Measurements from ENCODE around the gene ADRA2A.

Gene ADRA2A

DNA sequence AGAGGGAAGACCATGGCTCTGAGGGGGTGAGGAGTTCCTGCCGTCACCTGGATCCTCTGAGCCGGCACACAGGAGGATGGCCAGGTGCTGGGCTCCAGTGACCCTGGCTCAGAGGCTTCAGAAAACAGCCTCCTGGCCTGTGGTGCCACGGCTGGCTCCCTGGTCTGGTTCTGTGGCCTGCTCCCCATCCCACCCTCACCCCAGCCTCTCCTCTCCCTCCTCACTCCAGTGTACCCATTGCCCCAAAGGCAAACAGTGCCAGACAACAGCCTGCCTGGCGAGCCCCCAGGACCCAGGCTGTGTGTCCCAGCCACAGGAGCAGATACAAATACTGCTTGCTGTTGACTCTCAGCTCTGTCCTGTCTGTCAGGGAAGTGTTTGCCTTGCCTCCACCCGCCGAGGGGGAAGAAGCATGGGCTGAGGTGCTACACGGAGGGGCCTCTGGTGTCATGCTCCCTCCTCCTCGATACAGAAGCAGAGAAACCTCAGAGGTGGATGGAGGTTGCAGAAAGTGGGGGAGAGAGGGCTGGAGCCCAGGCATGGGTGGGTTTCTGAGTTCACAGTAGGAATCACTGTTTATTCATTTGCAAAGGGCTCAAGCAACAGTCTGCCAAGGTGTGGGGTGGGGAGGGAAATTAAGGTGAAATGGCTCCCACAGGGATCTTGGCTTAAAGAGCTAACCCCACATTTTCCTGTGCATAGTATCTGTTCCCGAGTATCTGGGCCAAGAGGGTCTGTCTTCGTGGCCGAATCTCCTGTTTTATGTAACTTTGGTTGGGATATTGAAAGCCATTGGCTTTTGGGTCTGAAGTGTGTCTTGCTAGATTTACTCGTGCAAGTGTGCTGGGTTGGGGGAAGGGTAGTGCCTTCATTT, 5.5 kb downstream of the ADRA2A start:
- no peak for TF ChIP-seq TAF1 (IDR thresholded peaks at IDR 0.05; ENCODE audit: low read depth, low read length)
- no peak for TF ChIP-seq SPI1 (IDR thresholded peaks at IDR 0.05; ENCODE audit: low read depth, low read length)
- no peak for TF ChIP-seq POLR2AphosphoS5 (IDR thresholded peaks at IDR 0.05; ENCODE audit: low read depth, low read length)
- FAIRE-seq, result no peak

DNA sequence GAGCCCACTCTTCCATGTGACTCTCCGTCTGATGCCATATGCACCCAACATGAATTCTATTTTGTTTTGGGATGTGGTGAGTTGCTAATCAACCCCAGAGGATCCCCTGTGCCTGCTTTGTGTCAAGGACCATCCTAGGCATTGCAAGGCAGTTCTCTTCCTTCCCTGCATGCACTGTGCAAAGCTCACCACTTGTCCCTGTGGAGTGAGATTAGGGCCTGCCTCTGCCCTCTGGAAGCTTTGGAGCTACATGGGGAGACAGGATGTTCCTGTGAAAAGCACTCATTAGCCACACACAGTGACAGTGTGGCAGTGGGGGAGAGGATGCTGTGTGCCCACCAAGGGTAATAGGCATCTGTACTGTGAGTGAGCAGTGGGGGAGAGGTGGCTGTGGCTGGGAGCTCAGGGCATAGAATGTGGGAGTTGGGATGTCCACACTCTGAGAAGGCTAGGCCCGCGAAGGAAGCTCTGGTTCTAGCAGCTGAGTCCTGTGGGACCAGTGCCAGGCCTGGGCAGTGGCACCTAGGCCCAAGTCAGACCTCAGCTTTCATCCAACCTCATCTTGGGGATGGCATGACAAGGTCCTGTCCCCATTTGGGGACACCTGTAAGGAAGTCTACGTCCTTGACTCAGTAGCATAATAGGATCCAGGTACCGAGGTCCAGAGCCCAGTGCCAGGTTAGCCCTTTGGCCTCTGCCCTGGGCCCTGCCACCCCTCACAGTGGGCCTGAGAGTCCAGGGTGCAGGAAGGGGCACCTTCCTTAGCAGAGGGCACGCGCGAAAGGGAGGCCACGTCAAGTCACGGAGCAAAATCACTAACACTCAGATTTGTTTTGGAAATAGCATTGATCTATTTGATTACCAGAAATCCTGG, 6.6 kb downstream of the ADRA2A start:
- FAIRE-seq (no peak), DNase-seq (ENCODE audit: insufficient read length, low spot score) (no peak)
- TF ChIP-seq POU2F2 (IDR thresholded peaks at IDR 0.05; ENCODE audit: low read depth, low read length) (no peak), POLR2A (IDR thresholded peaks at IDR 0.05; ENCODE audit: low read depth, low read length) (no peak), TAF1 (IDR thresholded peaks at IDR 0.05; ENCODE audit: low read depth, low read length) (no peak), POLR2AphosphoS5 (IDR thresholded peaks at IDR 0.05; ENCODE audit: low read depth, low read length) (no peak), PAX5 (IDR thresholded peaks at IDR 0.05; ENCODE audit: insufficient read depth, low read length, severe bottlenecking) (no peak), SPI1 (IDR thresholded peaks at IDR 0.05; ENCODE audit: low read depth, low read length) (no peak)

More for the DNA sequence above, 5.5 kb downstream of the ADRA2A start:
- no peak for DNase-seq (ENCODE audit: insufficient read length, low spot score)

DNA sequence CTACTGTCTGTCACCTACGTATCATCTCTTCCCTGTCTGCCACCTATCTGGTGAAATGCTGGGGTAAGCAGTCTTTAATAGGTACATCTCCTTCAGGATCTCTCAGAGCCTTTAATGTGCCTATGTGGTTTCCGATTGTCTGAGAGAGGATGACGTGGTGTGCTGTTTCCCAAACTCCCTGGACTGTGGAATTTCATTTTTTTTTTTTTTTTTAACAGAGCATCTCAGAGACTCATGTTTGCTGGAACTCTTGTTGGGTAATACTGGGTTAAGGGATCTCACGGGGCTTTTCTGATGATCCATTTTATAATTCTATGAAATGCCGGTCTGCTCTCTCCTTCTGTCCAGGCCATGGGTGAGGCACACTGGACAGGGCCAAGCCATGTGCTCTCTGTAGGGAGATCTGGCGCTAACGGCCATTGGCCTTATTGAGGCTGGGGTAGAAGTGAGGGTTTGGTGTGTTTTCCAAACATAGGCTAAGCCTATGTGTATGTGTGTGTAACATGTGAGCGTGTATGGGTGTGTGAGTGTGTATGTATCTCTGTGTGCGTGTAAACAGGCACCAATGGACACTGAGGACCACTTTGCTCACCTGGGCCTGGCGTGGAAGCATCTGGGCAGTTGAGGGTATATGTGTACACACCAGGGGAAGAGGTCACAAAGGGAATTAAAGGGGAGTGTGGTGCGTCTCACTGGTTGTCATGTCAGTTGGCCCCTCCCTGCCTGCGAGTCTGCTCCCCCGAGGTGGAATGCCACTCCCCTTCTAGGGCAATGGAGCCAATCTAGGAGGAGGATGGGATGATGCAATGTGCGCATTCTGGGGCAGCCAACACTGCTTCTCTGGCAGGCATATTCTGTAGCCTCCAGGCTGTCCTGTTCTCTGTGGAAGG, 7.8 kb downstream of the ADRA2A start:
- DNase-seq (ENCODE audit: insufficient read length, low spot score), result no peak
- FAIRE-seq, result no peak
- TF ChIP-seq POLR2AphosphoS5 (IDR thresholded peaks at IDR 0.05; ENCODE audit: low read depth, low read length) (no peak), TAF1 (IDR thresholded peaks at IDR 0.05; ENCODE audit: low read depth, low read length) (no peak)

- DNase-seq (ENCODE audit: insufficient read length, low spot score), result no peak
- TF ChIP-seq POLR2AphosphoS5 (IDR thresholded peaks at IDR 0.05; ENCODE audit: low read depth, low read length), result no peak
- no peak for TF ChIP-seq SPI1 (IDR thresholded peaks at IDR 0.05; ENCODE audit: low read depth, low read length)
- TF ChIP-seq PAX5 (IDR thresholded peaks at IDR 0.05; ENCODE audit: insufficient read depth, low read length, severe bottlenecking), result no peak
- TF ChIP-seq POU2F2 (IDR thresholded peaks at IDR 0.05; ENCODE audit: low read depth, low read length), result no peak
- no peak for TF ChIP-seq POLR2A (IDR thresholded peaks at IDR 0.05; ENCODE audit: low read depth, low read length)
- no peak for TF ChIP-seq TAF1 (IDR thresholded peaks at IDR 0.05; ENCODE audit: low read depth, low read length)
- FAIRE-seq, result no peak
Observed at GRCh38 chr10:111085690-111086353, 9.0 kb downstream of the ADRA2A start.

- TF ChIP-seq TAF1 (IDR thresholded peaks at IDR 0.05; ENCODE audit: low read depth, low read length), result no peak
- no peak for TF ChIP-seq POLR2A (IDR thresholded peaks at IDR 0.05; ENCODE audit: low read depth, low read length)
- no peak for TF ChIP-seq PAX5 (IDR thresholded peaks at IDR 0.05; ENCODE audit: insufficient read depth, low read length, severe bottlenecking)
- TF ChIP-seq POU2F2 (IDR thresholded peaks at IDR 0.05; ENCODE audit: low read depth, low read length), result no peak
- no peak for TF ChIP-seq SPI1 (IDR thresholded peaks at IDR 0.05; ENCODE audit: low read depth, low read length)
- no peak for TF ChIP-seq POLR2AphosphoS5 (IDR thresholded peaks at IDR 0.05; ENCODE audit: low read depth, low read length)
- no peak for DNase-seq (ENCODE audit: insufficient read length, low spot score)
- FAIRE-seq, result no peak
Observed at GRCh38 chr10:111086574-111086973, 9.7 kb downstream of the ADRA2A start.

DNA sequence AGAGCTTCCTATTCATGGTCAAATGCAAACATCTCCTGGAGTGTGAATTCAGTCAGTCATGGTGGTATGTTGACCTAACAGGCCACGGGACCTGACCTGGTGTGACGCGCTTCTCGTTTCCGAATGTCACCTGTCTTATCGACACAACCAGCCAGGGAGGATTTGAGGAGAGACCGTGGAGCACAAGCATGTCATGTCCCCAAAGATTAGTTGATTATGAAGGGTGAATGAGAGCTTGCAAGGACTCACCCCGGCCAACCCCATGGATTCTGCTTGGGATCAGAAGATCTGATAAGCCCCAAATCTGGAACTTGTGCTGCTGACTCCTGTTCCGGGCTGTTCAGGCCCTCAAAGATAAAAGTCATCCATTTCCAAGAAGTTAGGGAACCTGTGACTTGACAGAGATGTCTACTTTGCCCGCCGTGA, 10.5 kb downstream of the ADRA2A start:
- TF ChIP-seq POLR2A (IDR thresholded peaks at IDR 0.05; ENCODE audit: low read depth, low read length) (no peak), TAF1 (IDR thresholded peaks at IDR 0.05; ENCODE audit: low read depth, low read length) (no peak), SPI1 (IDR thresholded peaks at IDR 0.05; ENCODE audit: low read depth, low read length) (no peak), POU2F2 (IDR thresholded peaks at IDR 0.05; ENCODE audit: low read depth, low read length) (no peak), POLR2AphosphoS5 (IDR thresholded peaks at IDR 0.05; ENCODE audit: low read depth, low read length) (no peak), PAX5 (IDR thresholded peaks at IDR 0.05; ENCODE audit: insufficient read depth, low read length, severe bottlenecking) (no peak)
- FAIRE-seq (no peak), DNase-seq (ENCODE audit: insufficient read length, low spot score) (no peak)

- DNase-seq (ENCODE audit: insufficient read length, low spot score) (no peak), FAIRE-seq (no peak)
- TF ChIP-seq POLR2AphosphoS5 (IDR thresholded peaks at IDR 0.05; ENCODE audit: low read depth, low read length) (no peak), POU2F2 (IDR thresholded peaks at IDR 0.05; ENCODE audit: low read depth, low read length) (no peak), PAX5 (IDR thresholded peaks at IDR 0.05; ENCODE audit: insufficient read depth, low read length, severe bottlenecking) (no peak), SPI1 (IDR thresholded peaks at IDR 0.05; ENCODE audit: low read depth, low read length) (no peak), TAF1 (IDR thresholded peaks at IDR 0.05; ENCODE audit: low read depth, low read length) (no peak), POLR2A (IDR thresholded peaks at IDR 0.05; ENCODE audit: low read depth, low read length) (no peak)
Observed at GRCh38 chr10:111087968-111088505, 11.2 kb downstream of the ADRA2A start.

DNA sequence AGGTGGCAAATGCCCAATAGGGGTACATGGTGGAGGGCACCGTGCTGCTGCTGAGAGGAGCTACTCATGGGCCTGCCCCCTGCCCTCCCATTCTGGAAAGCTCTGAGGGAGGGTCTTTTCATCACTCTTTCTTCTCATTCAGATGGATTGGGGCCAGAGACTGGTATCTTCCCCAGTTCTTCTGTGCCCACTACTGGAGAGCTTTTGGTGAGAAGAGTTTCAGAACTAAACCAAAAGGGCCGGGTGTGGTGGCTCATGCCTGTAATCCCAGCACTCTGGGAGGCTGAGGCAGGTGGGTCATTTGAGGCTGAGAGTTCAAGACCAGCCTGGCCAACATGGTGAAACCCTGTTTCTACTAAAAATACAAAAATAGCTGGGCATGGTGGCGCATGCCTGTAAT, 12.5 kb downstream of the ADRA2A start:
- TF ChIP-seq POU2F2 (IDR thresholded peaks at IDR 0.05; ENCODE audit: low read depth, low read length), result no peak
- no peak for TF ChIP-seq POLR2A (IDR thresholded peaks at IDR 0.05; ENCODE audit: low read depth, low read length)
- no peak for TF ChIP-seq PAX5 (IDR thresholded peaks at IDR 0.05; ENCODE audit: insufficient read depth, low read length, severe bottlenecking)
- no peak for TF ChIP-seq POLR2AphosphoS5 (IDR thresholded peaks at IDR 0.05; ENCODE audit: low read depth, low read length)
- no peak for TF ChIP-seq TAF1 (IDR thresholded peaks at IDR 0.05; ENCODE audit: low read depth, low read length)
- DNase-seq (ENCODE audit: insufficient read length, low spot score) (no peak), FAIRE-seq (no peak)
